ENCODE data around the gene ADAMTSL4. TPM values are rescaled to one million over a fixed set of nuclear protein-coding genes. Genes with fewer than 3 reads are reported as not detected.

The ADAMTSL4 gene
- polyA plus RNA-seq, 1 experiment: 8.6 TPM

- H3K27me3 ChIP-seq (ENCODE audit: control insufficient read depth, insufficient read depth, low read length): no peaks in the 10 kb centered on the region
- no peak for DNase-seq (ENCODE audit: low read depth)
- no peak for TF ChIP-seq CTCF (IDR thresholded peaks at IDR 0.05; ENCODE audit: insufficient read depth, low read depth, low read length)
- ChIA-PET POLR2A (no interaction called here), CTCF (interaction anchor here (0.9 kb wide), 1 partner anchor 23 kb away, joined by 3 read pairs; no protein-coding TSS in a partner anchor)
- H3K4me3 ChIP-seq (ENCODE audit: low read depth, low read length): no peak overlapping the region
- no peaks in the 10 kb centered on the region for H3K36me3 ChIP-seq (ENCODE audit: control insufficient read depth, insufficient read depth, low read length)
Observed at GRCh38 chr1:150521196-150521968, 27.8 kb upstream of the ADAMTSL4 start.

- H3K36me3 ChIP-seq (ENCODE audit: control insufficient read depth, insufficient read depth, low read length): no peaks in the 10 kb centered on the region
- no peak overlapping the region for H3K4me3 ChIP-seq (ENCODE audit: low read depth, low read length)
- no peak for TF ChIP-seq CTCF (IDR thresholded peaks at IDR 0.05; ENCODE audit: insufficient read depth, low read depth, low read length)
- ChIA-PET POLR2A (no interaction called here), CTCF (interaction anchor here (1.2 kb wide), 1 partner anchor 8 kb away, joined by 3 read pairs; no protein-coding TSS in a partner anchor)
- no peak for DNase-seq (ENCODE audit: low read depth)
- H3K27me3 ChIP-seq (ENCODE audit: control insufficient read depth, insufficient read depth, low read length): no peaks in the 10 kb centered on the region
Observed at GRCh38 chr1:150525348-150525747, 23.9 kb upstream of the ADAMTSL4 start.

DNA sequence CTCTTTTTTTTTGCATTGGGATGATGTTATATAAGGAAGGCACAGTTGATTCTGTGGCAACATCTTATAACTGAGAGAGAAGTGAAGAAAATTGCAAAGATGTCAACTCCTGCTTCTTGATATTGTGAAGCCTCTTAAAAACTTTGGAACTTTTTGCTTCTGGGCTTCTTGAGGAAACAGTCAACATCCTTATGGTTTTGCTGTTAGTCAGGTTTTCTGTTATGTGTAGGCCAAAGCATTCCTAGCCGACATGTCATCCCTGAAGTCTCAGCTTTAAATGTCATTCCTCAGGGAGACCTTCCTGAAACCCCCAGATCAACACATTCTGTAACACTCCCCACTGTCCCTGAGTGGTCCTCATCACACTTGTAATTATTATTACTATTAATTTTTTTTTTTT is 21.0 kb upstream of the ADAMTSL4 start:
- TF ChIP-seq CTCF (IDR thresholded peaks at IDR 0.05; ENCODE audit: insufficient read depth, low read depth, low read length): no peak
- ChIA-PET CTCF (interaction anchor here (0.6 to 2.1 kb wide), 3 partner anchors 10 to 272 kb away, joined by 3 to 6 read pairs (median 4); no protein-coding TSS in a partner anchor), POLR2A (no interaction called here)

DNA sequence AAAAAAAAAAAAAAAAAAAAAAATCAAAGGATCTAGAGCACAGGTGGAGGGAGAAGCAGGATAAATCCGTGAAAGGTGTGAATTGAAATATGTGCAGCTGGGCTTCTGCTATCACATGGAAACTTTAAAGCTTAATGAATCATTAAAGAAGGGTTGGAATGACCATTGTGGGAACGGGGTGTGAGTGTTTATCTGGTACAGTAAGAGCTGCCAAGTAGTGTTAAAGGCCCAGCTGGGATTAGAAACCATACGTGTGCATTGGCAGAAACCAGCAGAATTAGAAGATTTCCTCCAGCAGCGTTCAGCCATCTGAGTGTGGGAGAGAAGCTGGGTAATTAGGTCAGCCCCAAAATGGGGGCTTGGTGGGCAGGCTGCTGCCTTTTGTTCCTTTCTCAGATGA is 20.2 kb upstream of the ADAMTSL4 start:
- DNase-seq (ENCODE audit: low read depth): no peak
- TF ChIP-seq CTCF (IDR thresholded peaks at IDR 0.05; ENCODE audit: insufficient read depth, low read depth, low read length): no peak
- Histone ChIP-seq H3K36me3 (ENCODE audit: control insufficient read depth, insufficient read depth, low read length) (no peaks in the 10 kb centered on the region), H3K27me3 (ENCODE audit: control insufficient read depth, insufficient read depth, low read length) (no peaks in the 10 kb centered on the region), H3K4me3 (ENCODE audit: low read depth, low read length) (no peak overlapping the region)
- POLR2A ChIA-PET: interaction anchor here (0.7 kb wide), 1 partner anchor 19 kb away, joined by 5 read pairs; no protein-coding TSS in a partner anchor
- CTCF ChIA-PET: interaction anchor here (1.0 to 2.1 kb wide), 6 partner anchors 9 to 67 kb away, joined by 3 to 7 read pairs (median 4); no protein-coding TSS in a partner anchor

More for the DNA sequence above, 21.0 kb upstream of the ADAMTSL4 start:
- no peak overlapping the region for H3K4me3 ChIP-seq (ENCODE audit: low read depth, low read length)
- H3K36me3 ChIP-seq (ENCODE audit: control insufficient read depth, insufficient read depth, low read length): no peaks in the 10 kb centered on the region
- H3K27me3 ChIP-seq (ENCODE audit: control insufficient read depth, insufficient read depth, low read length): no peaks in the 10 kb centered on the region
- DNase-seq (ENCODE audit: low read depth): no peak

DNA sequence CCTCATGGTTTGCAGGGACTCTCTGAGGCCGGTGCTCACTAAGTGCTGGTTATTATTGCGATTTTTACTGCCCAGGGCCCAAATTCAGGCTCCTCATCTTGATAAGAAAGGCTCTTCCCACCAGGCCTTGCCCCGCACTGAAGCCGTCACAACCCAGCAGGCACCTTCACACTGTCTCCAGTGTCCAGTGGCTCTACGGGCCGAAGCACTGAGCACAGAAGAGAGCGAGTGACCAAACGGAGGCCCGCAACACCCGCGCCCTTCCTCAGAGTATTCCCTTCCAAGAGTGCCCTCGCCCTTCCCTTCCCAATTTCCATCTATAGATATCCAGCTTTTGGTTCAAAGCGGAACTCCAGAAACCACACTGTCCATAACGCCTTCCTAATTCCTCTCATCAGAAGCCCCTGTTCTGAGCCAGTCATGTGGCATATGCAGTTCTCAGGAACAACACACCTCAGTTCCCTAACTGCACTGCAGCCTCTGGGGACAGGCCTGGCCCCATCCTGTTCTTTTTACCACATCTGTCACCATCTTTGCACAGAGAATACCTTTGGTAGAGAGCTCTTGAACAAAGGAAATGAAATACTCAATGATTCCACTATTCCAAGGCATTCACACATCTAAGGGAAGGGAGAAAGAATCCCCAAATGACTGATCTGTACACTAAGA is 18.6 kb upstream of the ADAMTSL4 start:
- DNase-seq (ENCODE audit: low read depth): no peak
- H3K27me3 ChIP-seq (ENCODE audit: control insufficient read depth, insufficient read depth, low read length): no peaks in the 10 kb centered on the region
- CTCF ChIA-PET: interaction anchor here (0.8 to 3.6 kb wide), 5 partner anchors 12 to 275 kb away, joined by 3 to 37 read pairs (median 3); partner anchors contain the start of genes ADAMTSL4 and FALEC
- no peak for TF ChIP-seq CTCF (IDR thresholded peaks at IDR 0.05; ENCODE audit: insufficient read depth, low read depth, low read length)
- no peaks in the 10 kb centered on the region for H3K36me3 ChIP-seq (ENCODE audit: control insufficient read depth, insufficient read depth, low read length)
- H3K4me3 ChIP-seq (ENCODE audit: low read depth, low read length): no peak overlapping the region
- POLR2A ChIA-PET: no interaction called here

Data from BJ (cell line).